GM12878 (cell line): ENCODE results near the gene PAX5. TPM values are rescaled to one million over a fixed set of nuclear protein-coding genes. Genes with fewer than 3 reads are reported as not detected.

ENCODE experiments used
- CREM ChIP-seq: IDR thresholded peaks from 2 replicates; pipeline ENCODE4 v1.6.1; 2014; ENCODE audit warnings: antibody characterized with exemption, low read depth
- E4F1 ChIP-seq: fragments of 450-650 bp; IDR thresholded peaks from 2 replicates; pipeline ENCODE4 v1.6.1; 2018; ENCODE audit warnings: borderline replicate concordance, mild to moderate bottlenecking; ENCODE audit not compliant: partially characterized antibody
- EED ChIP-seq: sonication (generic); IDR thresholded peaks from 2 replicates; pipeline ENCODE4 v1.6.1; 2016; ENCODE audit warnings: antibody characterized with exemption, low read depth
- ELK1 ChIP-seq: IDR thresholded peaks from 2 replicates; pipeline ENCODE4 v1.6.1; 2012; ENCODE audit warnings: low read depth, low read length, improper control_type of control experiment
- IRF5 ChIP-seq: fragments of 450-650 bp; IDR thresholded peaks from 2 replicates; pipeline ENCODE4 v1.6.1; 2017; ENCODE audit warnings: borderline replicate concordance
- KAT2A ChIP-seq: conservative IDR thresholded peaks from 2 replicates; pipeline ENCODE4 v1.6.1; 2011; ENCODE audit warnings: low read depth, low read length; ENCODE audit not compliant: control insufficient read depth
- MLLT1 ChIP-seq: fragments of 450-650 bp; IDR thresholded peaks from 2 replicates; pipeline ENCODE4 v1.6.1; 2016; ENCODE audit warnings: mild to moderate bottlenecking
- NFYB ChIP-seq: IDR thresholded peaks from 2 replicates; pipeline ENCODE4 v1.6.1; 2011; ENCODE audit warnings: low read depth, mild to moderate bottlenecking, low read length, improper control_type of control experiment, moderate library complexity; ENCODE audit not compliant: insufficient read depth
- POU2F2 ChIP-seq: IDR thresholded peaks from 3 replicates; pipeline ENCODE4 v1.6.1; 2011; ENCODE audit warnings: low read depth, mild to moderate bottlenecking, low read length, borderline replicate concordance
- RBBP5 ChIP-seq: fragments of 200-600 bp; sonication (generic); conservative IDR thresholded peaks from 2 replicates; pipeline ENCODE4 v1.6.1; 2016
- SP1 ChIP-seq: IDR thresholded peaks from one replicate; pipeline ENCODE4 v1.6.1; 2011; ENCODE audit warnings: low read depth, low read length
- SRF ChIP-seq, 2 experiments: IDR thresholded peaks; 2 replicates each; pipeline ENCODE4 v1.6.1; 2011; ENCODE audit warnings: low read depth in 2 of 2, low read length in 2 of 2, mild to moderate bottlenecking in 1 of 2, moderate library complexity in 1 of 2
- STAT3 ChIP-seq: IDR thresholded peaks from 2 replicates; pipeline ENCODE4 v1.6.1; 2011; ENCODE audit warnings: low read depth, low read length, improper control_type of control experiment
- TARDBP ChIP-seq: IDR thresholded peaks from 2 replicates; pipeline ENCODE4 v1.6.1; 2016; ENCODE audit warnings: borderline replicate concordance
- TCF12 ChIP-seq: IDR thresholded peaks from 2 replicates; pipeline ENCODE4 v1.6.1; 2011; ENCODE audit warnings: low read depth, mild to moderate bottlenecking, low read length
- YBX1 ChIP-seq: fragments of 450-650 bp; IDR thresholded peaks from 2 replicates; pipeline ENCODE4 v1.6.1; 2016; ENCODE audit warnings: antibody characterized with exemption
- ZBTB40 ChIP-seq: fragments of 450-650 bp; IDR thresholded peaks from 2 replicates; pipeline ENCODE4 v1.6.1; 2016; ENCODE audit warnings: mild to moderate bottlenecking, moderate library complexity, borderline replicate concordance
- ZNF274 ChIP-seq: IDR thresholded peaks from one replicate; pipeline ENCODE4 v1.8.0; 2011; ENCODE audit not compliant: insufficient read length, insufficient read depth
- ZSCAN29 ChIP-seq: fragments of 450-650 bp; IDR thresholded peaks from 2 replicates; pipeline ENCODE4 v1.6.1; 2017; ENCODE audit warnings: mild to moderate bottlenecking, moderate library complexity
- polyA plus RNA-seq, 11 experiments: library from polyadenylated mRNA; depleted of rRNA in 4 of 11; unstranded in 6 of 11; stranded (reverse) in 5 of 11; fragments of >200 nt; fragmentation: Nextera tagmentation in 4 of 11; fragmentation: Illumina TruSeq in 1 of 11; extraction: Ambion mirVana in 4 of 11; extraction: Trizol in 1 of 11; gene quantifications; 1 replicate in 1 of 11; 2 replicates in 10 of 11; pipeline versions ENCODE4 v1.2.1 to v1.2.3, GENCODE V29; 2011 to 2016; ENCODE audit warnings: inconsistent platforms in 2 of 11, missing spikeins in 2 of 11, low read depth in 1 of 11
- total RNA-seq, 4 experiments: library from RNA; depleted of rRNA in 3 of 4; stranded (reverse); fragments of >200 nt in 3 of 4; fragmentation: Illumina TruSeq in 1 of 4; extraction: Trizol in 1 of 4; gene quantifications; 2 replicates each; pipeline versions ENCODE4 v1.2.1 to v1.2.3, GENCODE V29; 2013 to 2021

PAX5 gene
- total and polyA plus RNA-seq, 10 of the 15 experiments (the other 5 are each of a cell fraction or from before 2014, with no cell fraction given), result 2.2 to 123 (median 31.9) TPM

- TF ChIP-seq ZBTB40, result 0 out of 2 replicates have a peak, but pooled peaks have one; percentile 21
- no peak for TF ChIP-seq TARDBP
- no peak for TF ChIP-seq ELK1
- TF ChIP-seq CREM, result no peak
- TF ChIP-seq TCF12, result no peak
- TF ChIP-seq SRF (IDR thresholded peaks at IDR 0.05; ENCODE audit: low read depth in 2 of 2, low read length in 2 of 2), result no peak
- no peak for TF ChIP-seq E4F1
- no peak for TF ChIP-seq IRF5
- TF ChIP-seq POU2F2, result 0 out of 3 replicates have a peak, but pooled peaks have one; percentile 1
- TF ChIP-seq MLLT1, result peak; percentile 54; the same call in 1 of the 2 replicates
- TF ChIP-seq SP1, result no peak
- TF ChIP-seq KAT2A, result no peak
- no peak for TF ChIP-seq NFYB
- no peak for TF ChIP-seq YBX1
- no peak for TF ChIP-seq ZSCAN29
- TF ChIP-seq STAT3, result no peak
- TF ChIP-seq RBBP5, result no peak
- TF ChIP-seq ZNF274, result no peak
- no peak for TF ChIP-seq EED
These were observed 3.6 kb upstream of the PAX5 start (continued) for GRCh38 chr9:37037503-37038301.
